Measurements from ENCODE around the gene TMTC4. TPM values are rescaled to one million over a fixed set of nuclear protein-coding genes. Genes with fewer than 3 reads are reported as not detected.
"Not testable (repeated sequence)": the region's sequence is repeated elsewhere in the genome, so short reads cannot be mapped to it uniquely, and the experiment has no call there.

Gene TMTC4
- total and polyA plus RNA-seq, 4 donors, result 1.8 to 13.1 (median 4.1) TPM

DNA sequence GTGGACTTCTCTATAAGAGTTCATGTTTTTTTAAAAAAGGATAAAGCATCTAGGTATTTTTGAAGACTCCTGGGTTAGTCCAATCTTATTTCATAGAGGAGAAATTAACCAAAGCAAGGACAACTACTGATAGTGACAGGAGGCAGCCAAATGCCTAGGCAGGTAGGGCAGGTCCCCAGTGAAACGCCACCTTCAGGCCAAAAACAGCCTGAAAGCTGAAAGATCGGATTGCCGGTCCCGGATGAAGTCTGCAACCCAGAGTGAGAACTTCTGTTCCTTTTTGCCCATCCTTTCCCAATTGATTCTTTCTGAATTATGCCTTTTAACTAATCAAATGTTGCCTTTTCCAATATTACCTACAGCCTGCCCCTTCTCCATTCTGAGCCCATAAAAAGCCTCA, 79.9 kb downstream of the TMTC4 start:
- H3K27me3 ChIP-seq (ENCODE audit: control insufficient read depth in 1 of 2, insufficient read depth in 2 of 2, low read length in 1 of 2), result no peaks in the 10 kb centered on the region
- no peak overlapping the region for H3K4me3 ChIP-seq (ENCODE audit: low read length in 2 of 2)
- H3K36me3 ChIP-seq (ENCODE audit: control insufficient read depth in 1 of 2, insufficient read depth in 2 of 2, low read length in 1 of 2), result no peaks in the 10 kb centered on the region
- peaks cover 3% of the 10 kb centered on the region for H3K9me3 ChIP-seq (ENCODE audit: control insufficient read depth, low read length)
- no peak overlapping the region for H3K27ac ChIP-seq (ENCODE audit: low read depth in 1 of 2, low read length in 2 of 2)
- ATAC-seq (ENCODE audit: low FRiP score) (no peak), DNase-seq (no peak)
- no peaks in the 10 kb centered on the region for H3K4me1 ChIP-seq (ENCODE audit: control insufficient read depth in 1 of 2, insufficient read depth in 2 of 2, low read length in 2 of 2)
- WGBS, 2 donors, result 88 to 96% methylated on average over 4 of the region's 4 CpGs
- intact Hi-C loops (cut with DNase I), result no loop called here

DNA sequence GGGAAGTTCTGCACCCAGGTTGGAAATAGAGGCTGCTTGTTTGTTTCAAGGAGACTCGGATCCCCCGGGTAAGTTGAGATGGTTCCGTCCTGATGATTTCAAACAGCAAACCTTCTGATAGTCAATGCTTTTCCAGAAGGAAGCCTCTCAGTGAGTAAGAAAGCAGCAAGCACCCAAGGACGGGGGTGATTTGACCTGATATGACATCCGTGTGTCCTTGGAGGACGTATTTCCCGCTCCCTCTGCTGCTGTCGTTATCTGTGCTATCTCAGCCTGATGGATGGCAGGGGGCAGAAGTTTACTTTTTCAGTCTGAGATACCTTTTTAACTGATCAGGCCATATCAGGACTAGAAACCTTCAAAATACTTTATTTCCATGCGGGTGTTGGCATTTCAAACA, 80.3 kb downstream of the TMTC4 start:
- H3K4me1 ChIP-seq (ENCODE audit: control insufficient read depth in 1 of 2, insufficient read depth in 2 of 2, low read length in 2 of 2), result no peaks in the 10 kb centered on the region
- H3K27me3 ChIP-seq (ENCODE audit: control insufficient read depth in 1 of 2, insufficient read depth in 2 of 2, low read length in 1 of 2), result no peaks in the 10 kb centered on the region
- DNase-seq (no peak), ATAC-seq (ENCODE audit: low FRiP score) (no peak)
- peaks cover 3% of the 10 kb centered on the region for H3K9me3 ChIP-seq (ENCODE audit: control insufficient read depth, low read length)
- H3K36me3 ChIP-seq (ENCODE audit: control insufficient read depth in 1 of 2, insufficient read depth in 2 of 2, low read length in 1 of 2), result no peaks in the 10 kb centered on the region
- H3K27ac ChIP-seq (ENCODE audit: low read depth in 1 of 2, low read length in 2 of 2), result no peak overlapping the region
- 80 to 81% methylated on average over 9 of the region's 9 CpGs for WGBS, 2 donors
- intact Hi-C loops (cut with DNase I), result no loop called here
- no peak overlapping the region for H3K4me3 ChIP-seq (ENCODE audit: low read length in 2 of 2)

DNA sequence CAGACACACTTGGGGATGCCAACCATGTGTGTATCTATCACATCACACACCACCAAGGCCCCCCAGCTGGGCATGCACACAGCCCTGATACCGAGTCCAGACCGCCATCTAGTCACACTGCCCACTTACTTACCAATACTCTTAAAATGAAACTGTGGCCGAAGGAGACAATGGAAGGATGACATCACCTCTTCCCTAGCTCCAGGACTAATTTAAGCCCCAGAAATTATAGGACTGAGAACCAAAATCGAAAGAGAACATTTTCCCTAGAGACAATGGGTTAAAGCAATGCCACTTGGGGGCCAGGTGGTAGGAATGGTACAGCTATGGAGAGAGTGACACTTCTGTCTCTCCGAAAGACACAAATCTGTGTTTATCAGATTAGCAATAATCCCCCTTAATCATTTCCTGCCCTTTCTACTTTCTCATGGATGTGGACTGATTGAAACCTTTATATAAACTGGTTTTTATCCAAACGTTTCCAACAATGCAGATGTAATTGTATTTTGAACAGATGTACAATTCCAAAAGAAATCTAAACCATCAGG, 85.3 kb downstream of the TMTC4 start:
- ATAC-seq (ENCODE audit: low FRiP score) (peak; percentile 50), DNase-seq (no peak)
- Histone ChIP-seq H3K27ac (ENCODE audit: low read depth in 1 of 2, low read length in 2 of 2) (no peak overlapping the region), H3K27me3 (ENCODE audit: control insufficient read depth in 1 of 2, insufficient read depth in 2 of 2, low read length in 1 of 2) (no peaks in the 10 kb centered on the region), H3K9me3 (ENCODE audit: control insufficient read depth, low read length) (no peaks in the 10 kb centered on the region), H3K4me1 (ENCODE audit: control insufficient read depth in 1 of 2, insufficient read depth in 2 of 2, low read length in 2 of 2) (no peaks in the 10 kb centered on the region), H3K4me3 (ENCODE audit: low read length in 2 of 2) (no peak overlapping the region), H3K36me3 (ENCODE audit: control insufficient read depth in 1 of 2, insufficient read depth in 2 of 2, low read length in 1 of 2) (no peaks in the 10 kb centered on the region)
- intact Hi-C loops (cut with DNase I), result no loop called here
- WGBS, 2 donors, result 63 to 67% methylated on average over 6 of the region's 6 CpGs

- Histone ChIP-seq H3K9me3 (ENCODE audit: control insufficient read depth, low read length) (no peaks in the 10 kb centered on the region), H3K36me3 (ENCODE audit: control insufficient read depth in 1 of 2, insufficient read depth in 2 of 2, low read length in 1 of 2) (no peaks in the 10 kb centered on the region), H3K4me3 (ENCODE audit: low read length in 2 of 2) (peak within 1 kb of the TSS; percentile 43 to 87), H3K27ac (ENCODE audit: low read depth in 1 of 2, low read length in 2 of 2) (no peak within 1 kb of the TSS), H3K27me3 (ENCODE audit: control insufficient read depth in 1 of 2, insufficient read depth in 2 of 2, low read length in 1 of 2) (no peaks in the 10 kb centered on the region), H3K4me1 (ENCODE audit: control insufficient read depth in 1 of 2, insufficient read depth in 2 of 2, low read length in 2 of 2) (no peaks in the 10 kb centered on the region)
- ATAC-seq (ENCODE audit: low FRiP score) (peak; percentile 91), DNase-seq (peak; percentile 80 to 92)
- WGBS, 2 donors, result 9 to 13% methylated on average over 69 to 82 of the region's 82 CpGs
- intact Hi-C loops (cut with DNase I), result no loop called here
Observed at GRCh38 chr13:100588331-100589177, 86.0 kb downstream of the TMTC4 start, which contains the start of gene GGACT. GGACT (minus strand) TSS chr13:100588789; CDS start chr13:100532591, 56,198 bp downstream.

DNA sequence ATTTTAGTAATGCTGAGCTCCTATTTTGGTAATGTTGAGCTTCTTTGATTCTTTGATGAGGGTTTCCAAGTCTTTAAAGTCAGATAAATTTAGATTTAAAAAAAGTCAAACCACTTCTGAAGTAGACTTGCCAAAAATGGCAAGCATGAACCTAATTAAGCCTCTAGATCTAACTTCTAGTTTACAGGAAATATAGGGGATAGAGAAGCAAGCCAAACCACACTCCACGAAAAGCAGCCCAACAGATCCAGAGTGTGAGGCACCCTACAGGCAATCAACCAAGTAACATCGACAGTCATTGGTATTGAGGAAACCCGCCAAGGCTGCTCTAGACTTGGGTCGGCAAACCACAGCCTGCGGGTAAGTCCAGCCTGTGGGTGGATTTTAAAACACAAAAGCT, 89.7 kb downstream of the TMTC4 start:
- no peaks in the 10 kb centered on the region for H3K4me1 ChIP-seq (ENCODE audit: control insufficient read depth in 1 of 2, insufficient read depth in 2 of 2, low read length in 2 of 2)
- intact Hi-C loops (cut with DNase I), result no loop called here
- H3K27ac ChIP-seq (ENCODE audit: low read depth in 1 of 2, low read length in 2 of 2), result no peak overlapping the region
- H3K36me3 ChIP-seq (ENCODE audit: control insufficient read depth in 1 of 2, insufficient read depth in 2 of 2, low read length in 1 of 2), result peaks cover 2 to 3% of the 10 kb centered on the region in 2 donors
- H3K27me3 ChIP-seq (ENCODE audit: control insufficient read depth in 1 of 2, insufficient read depth in 2 of 2, low read length in 1 of 2), result no peaks in the 10 kb centered on the region
- H3K9me3 ChIP-seq (ENCODE audit: control insufficient read depth, low read length), result no peaks in the 10 kb centered on the region
- ATAC-seq (ENCODE audit: low FRiP score), result no peak
- no peak for DNase-seq
- WGBS, 2 donors, result 84 to 85% methylated on average over 5 of the region's 5 CpGs
- H3K4me3 ChIP-seq (ENCODE audit: low read length in 2 of 2), result no peak overlapping the region

GRCh38 chr13:100581504-100581903, 93.1 kb downstream of the TMTC4 start:
- Histone ChIP-seq H3K27ac (ENCODE audit: low read depth in 1 of 2, low read length in 2 of 2) (no peak overlapping the region), H3K27me3 (ENCODE audit: control insufficient read depth in 1 of 2, insufficient read depth in 2 of 2, low read length in 1 of 2) (no peaks in the 10 kb centered on the region), H3K36me3 (ENCODE audit: control insufficient read depth in 1 of 2, insufficient read depth in 2 of 2, low read length in 1 of 2) (peaks cover 2 to 3% of the 10 kb centered on the region in 2 donors), H3K9me3 (ENCODE audit: control insufficient read depth, low read length) (no peaks in the 10 kb centered on the region), H3K4me3 (ENCODE audit: low read length in 2 of 2) (no peak overlapping the region), H3K4me1 (ENCODE audit: control insufficient read depth in 1 of 2, insufficient read depth in 2 of 2, low read length in 2 of 2) (no peaks in the 10 kb centered on the region)
- no peak for ATAC-seq (ENCODE audit: low FRiP score)
- 94 to 97% methylated on average over 2 of the region's 2 CpGs for WGBS, 2 donors
- DNase-seq, result no peak
- intact Hi-C loops (cut with DNase I), result no loop called here

DNA sequence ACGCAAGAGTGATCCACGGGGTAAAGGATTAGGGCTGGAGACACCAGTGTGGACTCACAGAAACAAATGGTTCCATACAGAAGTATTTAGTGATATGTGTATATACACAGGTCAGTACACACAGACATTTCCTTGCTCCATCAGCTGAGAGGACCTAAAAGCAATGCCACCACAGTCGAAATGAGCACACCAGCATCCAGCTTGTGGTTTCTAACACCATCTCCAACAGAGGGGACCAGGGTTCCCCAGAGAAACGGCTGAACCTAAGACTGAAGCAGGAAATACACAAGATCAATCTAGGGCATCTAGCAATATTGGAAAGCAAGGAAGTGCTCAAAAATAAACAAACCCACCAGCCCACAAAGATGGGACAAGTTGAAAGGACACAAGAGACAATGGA, 93.6 kb downstream of the TMTC4 start:
- intact Hi-C loops (cut with DNase I), result no loop called here
- Histone ChIP-seq H3K27ac (ENCODE audit: low read depth in 1 of 2, low read length in 2 of 2) (no peak overlapping the region), H3K36me3 (ENCODE audit: control insufficient read depth in 1 of 2, insufficient read depth in 2 of 2, low read length in 1 of 2) (peaks cover 2 to 3% of the 10 kb centered on the region in 2 donors), H3K27me3 (ENCODE audit: control insufficient read depth in 1 of 2, insufficient read depth in 2 of 2, low read length in 1 of 2) (no peaks in the 10 kb centered on the region), H3K4me1 (ENCODE audit: control insufficient read depth in 1 of 2, insufficient read depth in 2 of 2, low read length in 2 of 2) (no peaks in the 10 kb centered on the region), H3K9me3 (ENCODE audit: control insufficient read depth, low read length) (no peaks in the 10 kb centered on the region), H3K4me3 (ENCODE audit: low read length in 2 of 2) (no peak overlapping the region)
- ATAC-seq (ENCODE audit: low FRiP score) (no peak), DNase-seq (no peak)
- WGBS, 2 donors, result 92 to 96% methylated on average over 4 of the region's 4 CpGs

- ATAC-seq (ENCODE audit: low FRiP score), result no peak
- no peak for DNase-seq
- no peak overlapping the region for H3K4me3 ChIP-seq (ENCODE audit: low read length in 2 of 2)
- H3K4me1 ChIP-seq (ENCODE audit: control insufficient read depth in 1 of 2, insufficient read depth in 2 of 2, low read length in 2 of 2), result no peaks in the 10 kb centered on the region
- intact Hi-C loops (cut with DNase I), result no loop called here
- H3K27ac ChIP-seq (ENCODE audit: low read depth in 1 of 2, low read length in 2 of 2), result no peak overlapping the region
- H3K36me3 ChIP-seq (ENCODE audit: control insufficient read depth in 1 of 2, insufficient read depth in 2 of 2, low read length in 1 of 2), result peaks cover 2 to 3% of the 10 kb centered on the region in 2 donors
- no peaks in the 10 kb centered on the region for H3K9me3 ChIP-seq (ENCODE audit: control insufficient read depth, low read length)
- no peaks in the 10 kb centered on the region for H3K27me3 ChIP-seq (ENCODE audit: control insufficient read depth in 1 of 2, insufficient read depth in 2 of 2, low read length in 1 of 2)
- 94 to 95% methylated on average over 12 of the region's 12 CpGs for WGBS, 2 donors
Observed at GRCh38 chr13:100580045-100580444, 94.5 kb downstream of the TMTC4 start.

GRCh38 chr13:100577239-100577638, 97.4 kb downstream of the TMTC4 start:
- ATAC-seq (ENCODE audit: low FRiP score); H3K27ac ChIP-seq (ENCODE audit: low read depth in 1 of 2, low read length in 2 of 2); H3K4me3 ChIP-seq (ENCODE audit: low read length in 2 of 2); H3K36me3 ChIP-seq (ENCODE audit: control insufficient read depth in 1 of 2, insufficient read depth in 2 of 2, low read length in 1 of 2); H3K4me1 ChIP-seq (ENCODE audit: control insufficient read depth in 1 of 2, insufficient read depth in 2 of 2, low read length in 2 of 2); DNase-seq; intact Hi-C loops (cut with DNase I); H3K9me3 ChIP-seq (ENCODE audit: control insufficient read depth, low read length); H3K27me3 ChIP-seq (ENCODE audit: control insufficient read depth in 1 of 2, insufficient read depth in 2 of 2, low read length in 1 of 2): not testable (repeated sequence)
- 98 to 100% methylated on average over 4 of the region's 4 CpGs for WGBS, 2 donors

Data from aorta (tissue), 5 donors.